GM12878 (cell line): ENCODE results near the gene MAST4. TPM values are rescaled to one million over a fixed set of nuclear protein-coding genes. Genes with fewer than 3 reads are reported as not detected.

Experiments
- ATAC-seq: fragments of 200-7000 bp; cut with Tn5 transposase; 3 replicates; pipeline ENCODE4 v1.9.1; 2020; ENCODE audit warnings: mild to moderate bottlenecking, moderate library complexity
- BruUV-seq: library from RNA; stranded (reverse); fragments of 400-500 nt; replicated peaks from 2 replicates; lab custom pipeline; 2021; lab: Mats Ljungman, UMichigan
- CTCF ChIA-PET: fragments of 300-600 bp; sonication (Branson Sonifier 250); formaldehyde crosslinking; extraction: SDS; loops from one replicate; lab custom pipeline; 2021; ENCODE audit warnings: inconsistent platforms; lab: Yijun Ruan, JAX
- POLR2A ChIA-PET: fragments of 350-600 bp; formaldehyde crosslinking; extraction: SDS; loops from one replicate; lab custom pipeline; 2021; ENCODE audit warnings: inconsistent platforms; lab: Charles Lee
- RAD21 ChIA-PET: fragments of 300-600 bp; sonication (Branson Sonifier 250); formaldehyde crosslinking; loops from one replicate; lab custom pipeline; 2023; ENCODE audit warnings: antibody characterized with exemption; ENCODE audit not compliant: unreplicated experiment; lab: Charles Lee
- SMC1A ChIA-PET: fragments of 300-600 bp; sonication (Branson Sonifier 250); formaldehyde crosslinking; loops from one replicate; lab custom pipeline; 2023; ENCODE audit not compliant: unreplicated experiment, uncharacterized antibody; lab: Charles Lee
- DNase-seq: peaks from one replicate; pipeline ENCODE4 v3.0.0-alpha.2; 2011; ENCODE audit warnings: low read depth, low spot score
- FAIRE-seq: peaks from 3 replicates; lab custom pipeline; 2011; peaks lifted over from hg19 to GRCh38; lab: Jason Lieb, UNC
- H2AFZ ChIP-seq: 2 replicates; pipeline ENCODE4 v1.6.0; 2011; ENCODE audit warnings: low read depth, low read length, control low read depth; ENCODE audit not compliant: control insufficient read depth
- H3K27ac ChIP-seq: 2 replicates; pipeline ENCODE4 v1.5.1; 2011; ENCODE audit warnings: control low read depth; ENCODE audit not compliant: control insufficient read depth, insufficient read depth
- H3K27me3 ChIP-seq, 2 experiments: replicated peaks in 1 of 2; 2 replicates each; pipeline versions ENCODE4 v1.6.0 to v1.6.1; 2011; ENCODE audit warnings: low read length in 1 of 2; ENCODE audit not compliant: control insufficient read depth in 2 of 2, insufficient read depth in 2 of 2
- H3K36me3 ChIP-seq, 2 experiments: 2 replicates each; pipeline ENCODE4 v1.5.1; 2011; ENCODE audit warnings: low read length in 1 of 2; ENCODE audit not compliant: control insufficient read depth in 2 of 2, insufficient read depth in 2 of 2
- H3K4me1 ChIP-seq: 2 replicates; pipeline ENCODE4 v1.6.1; 2011; ENCODE audit warnings: mild to moderate bottlenecking, low read length, moderate library complexity, mixed read lengths; ENCODE audit not compliant: control insufficient read depth, insufficient read depth
- H3K4me2 ChIP-seq: 2 replicates; pipeline ENCODE4 v1.6.0; 2011; ENCODE audit warnings: control low read depth; ENCODE audit not compliant: control insufficient read depth, insufficient read depth
- H3K4me3 ChIP-seq: fragments of 200-600 bp; sonication (generic); 2 replicates; pipeline ENCODE4 v1.5.1; 2016
- H3K79me2 ChIP-seq: 2 replicates; pipeline ENCODE4 v1.6.0; 2011; ENCODE audit warnings: low read length; ENCODE audit not compliant: control insufficient read depth, insufficient read depth
- H3K9ac ChIP-seq: 2 replicates; pipeline ENCODE4 v1.8.0; 2011; ENCODE audit warnings: low read length, control low read depth, mixed read lengths; ENCODE audit not compliant: control insufficient read depth, insufficient read depth
- H3K9me3 ChIP-seq: replicated peaks from 3 replicates; pipeline ENCODE4 v1.5.1; 2011; ENCODE audit warnings: mild to moderate bottlenecking, low read length; ENCODE audit not compliant: control insufficient read depth, insufficient read depth
- H4K20me1 ChIP-seq: 2 replicates; pipeline ENCODE4 v1.6.0; 2011; ENCODE audit not compliant: control insufficient read depth, insufficient read depth
- HDAC6 ChIP-seq: fragments of 200-600 bp; sonication (generic); IDR thresholded peaks from one replicate; pipeline ENCODE4 v1.8.0; 2017; ENCODE audit warnings: antibody characterized with exemption; ENCODE audit not compliant: unreplicated experiment
- JUND ChIP-seq: IDR thresholded peaks from 2 replicates; pipeline ENCODE4 v1.6.1; 2012; ENCODE audit warnings: low read depth, mild to moderate bottlenecking, low read length, improper control_type of control experiment, moderate library complexity
- MTA3 ChIP-seq: IDR thresholded peaks from 2 replicates; pipeline ENCODE4 v1.6.1; 2012; ENCODE audit warnings: low read length, inconsistent platforms, borderline replicate concordance
- SIX5 ChIP-seq: IDR thresholded peaks from 2 replicates; pipeline ENCODE4 v1.6.1; 2011; ENCODE audit warnings: mild to moderate bottlenecking, low read depth, low read length, moderate library complexity; ENCODE audit not compliant: severe bottlenecking
- SREBF1 ChIP-seq: IDR thresholded peaks from 2 replicates; pipeline ENCODE4 v1.6.1; 2012; ENCODE audit warnings: mild to moderate bottlenecking, low read length
- WRNIP1 ChIP-seq: IDR thresholded peaks from 2 replicates; pipeline ENCODE4 v1.6.1; 2011; ENCODE audit warnings: low read depth, low read length, improper control_type of control experiment, borderline replicate concordance
- WGBS: methylation state at CpG from one replicate; pipeline ENCODE4 v1.1.6; 2016; ENCODE audit warnings: low lambda C conversion rate; ENCODE audit not compliant: insufficient replicate concordance, insufficient coverage; ENCODE audit errors: missing lambda C conversion rate; 5-methylcytosine and 5-hydroxymethylcytosine counted together
- in situ Hi-C: fragments of 300-500 bp; cut with MboI; formaldehyde crosslinking; loops from 9 replicates; pipeline ENCODE4 v1.14.3; 2018; ENCODE audit warnings: mixed read lengths
- intact Hi-C: fragments of 100-400 bp; cut with micrococcal nuclease; formaldehyde crosslinking; loops from one replicate; pipeline ENCODE4 v1.14.2; 2022; ENCODE audit not compliant: unreplicated experiment
- polyA plus RNA-seq, 11 experiments: library from polyadenylated mRNA; depleted of rRNA in 4 of 11; unstranded in 6 of 11; stranded (reverse) in 5 of 11; fragments of >200 nt; fragmentation: Nextera tagmentation in 4 of 11; fragmentation: Illumina TruSeq in 1 of 11; extraction: Ambion mirVana in 4 of 11; extraction: Trizol in 1 of 11; gene quantifications; 1 replicate in 1 of 11; 2 replicates in 10 of 11; pipeline versions ENCODE4 v1.2.1 to v1.2.3, GENCODE V29; 2011 to 2016; ENCODE audit warnings: inconsistent platforms in 2 of 11, missing spikeins in 2 of 11, low read depth in 1 of 11
- total RNA-seq, 4 experiments: library from RNA; depleted of rRNA in 3 of 4; stranded (reverse); fragments of >200 nt in 3 of 4; fragmentation: Illumina TruSeq in 1 of 4; extraction: Trizol in 1 of 4; gene quantifications; 2 replicates each; pipeline versions ENCODE4 v1.2.1 to v1.2.3, GENCODE V29; 2013 to 2021
- TF ChIP-seq, protein P1 (sequence below): IDR thresholded peaks from 2 replicates; pipeline ENCODE4 v1.6.1; 2012; ENCODE audit warnings: low read length, inconsistent platforms
- TF ChIP-seq, protein P2 (sequence below): IDR thresholded peaks from 2 replicates; pipeline ENCODE4 v1.6.1; 2012; ENCODE audit warnings: improper control_type of control experiment, low read depth, low read length; ENCODE audit not compliant: insufficient replicate concordance
- TF ChIP-seq, protein P3 (sequence below): fragments of 450-650 bp; IDR thresholded peaks from 2 replicates; pipeline ENCODE4 v1.6.1; 2018; ENCODE audit warnings: borderline replicate concordance, mild to moderate bottlenecking; ENCODE audit not compliant: partially characterized antibody

The MAST4 gene
- total and polyA plus RNA-seq, 10 of the 15 experiments (the other 5 are each of a cell fraction or from before 2014, with no cell fraction given), result 0.02 to 1.6 (median 0.29) TPM; not detected in 1

DNA sequence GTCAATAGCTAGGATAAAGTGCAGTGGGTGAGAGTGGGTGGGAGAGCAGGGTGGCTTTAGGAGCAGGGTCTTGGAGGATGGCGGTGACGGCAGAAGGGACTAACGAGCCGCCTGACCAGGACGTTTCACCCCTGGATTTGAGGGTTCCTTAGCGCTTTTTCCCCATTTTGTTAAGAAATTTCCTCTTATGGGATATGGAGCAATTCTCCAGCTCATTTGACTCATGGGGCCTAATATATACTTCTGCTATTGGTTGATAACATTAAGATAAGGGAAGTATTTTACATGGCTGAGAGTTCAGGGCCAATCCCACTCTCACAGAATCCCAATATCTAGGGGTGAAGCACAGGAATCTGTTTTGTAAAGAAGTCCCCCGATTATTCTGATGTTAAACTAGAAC is 582.8 kb downstream of the MAST4 start:
- H3K27me3 ChIP-seq, result no peaks in the 10 kb centered on the region
- no peak for TF ChIP-seq SIX5
- TF ChIP-seq, protein P1, sequence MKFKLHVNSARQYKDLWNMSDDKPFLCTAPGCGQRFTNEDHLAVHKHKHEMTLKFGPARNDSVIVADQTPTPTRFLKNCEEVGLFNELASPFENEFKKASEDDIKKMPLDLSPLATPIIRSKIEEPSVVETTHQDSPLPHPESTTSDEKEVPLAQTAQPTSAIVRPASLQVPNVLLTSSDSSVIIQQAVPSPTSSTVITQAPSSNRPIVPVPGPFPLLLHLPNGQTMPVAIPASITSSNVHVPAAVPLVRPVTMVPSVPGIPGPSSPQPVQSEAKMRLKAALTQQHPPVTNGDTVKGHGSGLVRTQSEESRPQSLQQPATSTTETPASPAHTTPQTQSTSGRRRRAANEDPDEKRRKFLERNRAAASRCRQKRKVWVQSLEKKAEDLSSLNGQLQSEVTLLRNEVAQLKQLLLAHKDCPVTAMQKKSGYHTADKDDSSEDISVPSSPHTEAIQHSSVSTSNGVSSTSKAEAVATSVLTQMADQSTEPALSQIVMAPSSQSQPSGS, result no peak
- no peak for TF ChIP-seq SREBF1
- TF ChIP-seq, protein P2, sequence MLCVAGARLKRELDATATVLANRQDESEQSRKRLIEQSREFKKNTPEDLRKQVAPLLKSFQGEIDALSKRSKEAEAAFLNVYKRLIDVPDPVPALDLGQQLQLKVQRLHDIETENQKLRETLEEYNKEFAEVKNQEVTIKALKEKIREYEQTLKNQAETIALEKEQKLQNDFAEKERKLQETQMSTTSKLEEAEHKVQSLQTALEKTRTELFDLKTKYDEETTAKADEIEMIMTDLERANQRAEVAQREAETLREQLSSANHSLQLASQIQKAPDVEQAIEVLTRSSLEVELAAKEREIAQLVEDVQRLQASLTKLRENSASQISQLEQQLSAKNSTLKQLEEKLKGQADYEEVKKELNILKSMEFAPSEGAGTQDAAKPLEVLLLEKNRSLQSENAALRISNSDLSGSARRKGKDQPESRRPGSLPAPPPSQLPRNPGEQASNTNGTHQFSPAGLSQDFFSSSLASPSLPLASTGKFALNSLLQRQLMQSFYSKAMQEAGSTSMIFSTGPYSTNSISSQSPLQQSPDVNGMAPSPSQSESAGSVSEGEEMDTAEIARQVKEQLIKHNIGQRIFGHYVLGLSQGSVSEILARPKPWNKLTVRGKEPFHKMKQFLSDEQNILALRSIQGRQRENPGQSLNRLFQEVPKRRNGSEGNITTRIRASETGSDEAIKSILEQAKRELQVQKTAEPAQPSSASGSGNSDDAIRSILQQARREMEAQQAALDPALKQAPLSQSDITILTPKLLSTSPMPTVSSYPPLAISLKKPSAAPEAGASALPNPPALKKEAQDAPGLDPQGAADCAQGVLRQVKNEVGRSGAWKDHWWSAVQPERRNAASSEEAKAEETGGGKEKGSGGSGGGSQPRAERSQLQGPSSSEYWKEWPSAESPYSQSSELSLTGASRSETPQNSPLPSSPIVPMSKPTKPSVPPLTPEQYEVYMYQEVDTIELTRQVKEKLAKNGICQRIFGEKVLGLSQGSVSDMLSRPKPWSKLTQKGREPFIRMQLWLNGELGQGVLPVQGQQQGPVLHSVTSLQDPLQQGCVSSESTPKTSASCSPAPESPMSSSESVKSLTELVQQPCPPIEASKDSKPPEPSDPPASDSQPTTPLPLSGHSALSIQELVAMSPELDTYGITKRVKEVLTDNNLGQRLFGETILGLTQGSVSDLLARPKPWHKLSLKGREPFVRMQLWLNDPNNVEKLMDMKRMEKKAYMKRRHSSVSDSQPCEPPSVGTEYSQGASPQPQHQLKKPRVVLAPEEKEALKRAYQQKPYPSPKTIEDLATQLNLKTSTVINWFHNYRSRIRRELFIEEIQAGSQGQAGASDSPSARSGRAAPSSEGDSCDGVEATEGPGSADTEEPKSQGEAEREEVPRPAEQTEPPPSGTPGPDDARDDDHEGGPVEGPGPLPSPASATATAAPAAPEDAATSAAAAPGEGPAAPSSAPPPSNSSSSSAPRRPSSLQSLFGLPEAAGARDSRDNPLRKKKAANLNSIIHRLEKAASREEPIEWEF, result no peak
- no peak for TF ChIP-seq MTA3
- no peak for TF ChIP-seq HDAC6
- no peak for TF ChIP-seq WRNIP1
- TF ChIP-seq, protein P3, sequence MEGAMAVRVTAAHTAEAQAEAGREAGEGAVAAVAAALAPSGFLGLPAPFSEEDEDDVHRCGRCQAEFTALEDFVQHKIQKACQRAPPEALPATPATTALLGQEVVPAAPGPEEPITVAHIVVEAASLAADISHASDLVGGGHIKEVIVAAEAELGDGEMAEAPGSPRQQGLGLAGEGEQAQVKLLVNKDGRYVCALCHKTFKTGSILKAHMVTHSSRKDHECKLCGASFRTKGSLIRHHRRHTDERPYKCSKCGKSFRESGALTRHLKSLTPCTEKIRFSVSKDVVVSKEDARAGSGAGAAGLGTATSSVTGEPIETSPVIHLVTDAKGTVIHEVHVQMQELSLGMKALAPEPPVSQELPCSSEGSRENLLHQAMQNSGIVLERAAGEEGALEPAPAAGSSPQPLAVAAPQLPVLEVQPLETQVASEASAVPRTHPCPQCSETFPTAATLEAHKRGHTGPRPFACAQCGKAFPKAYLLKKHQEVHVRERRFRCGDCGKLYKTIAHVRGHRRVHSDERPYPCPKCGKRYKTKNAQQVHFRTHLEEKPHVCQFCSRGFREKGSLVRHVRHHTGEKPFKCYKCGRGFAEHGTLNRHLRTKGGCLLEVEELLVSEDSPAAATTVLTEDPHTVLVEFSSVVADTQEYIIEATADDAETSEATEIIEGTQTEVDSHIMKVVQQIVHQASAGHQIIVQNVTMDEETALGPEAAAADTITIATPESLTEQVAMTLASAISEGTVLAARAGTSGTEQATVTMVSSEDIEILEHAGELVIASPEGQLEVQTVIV, result no peak
- TF ChIP-seq JUND, result no peak
- TF ChIP-seq, all 136 proteins: peak for 0
- no peak for DNase-seq
- H3K4me2 ChIP-seq, result no peak overlapping the region
- peaks cover 4% of the 10 kb centered on the region for H3K9me3 ChIP-seq
- FAIRE-seq, result no peak
- intact Hi-C loops (no loop called here), in situ Hi-C loops (no loop called here)
- no TSS peak for BruUV-seq
- H3K4me3 ChIP-seq, result no peak overlapping the region
- ChIA-PET CTCF (interaction anchor here (1.1 to 2.6 kb wide), 3 partner anchors 10 to 21 kb away, joined by 3 to 8 read pairs (median 3); no protein-coding TSS in a partner anchor), RAD21 (no interaction called here), POLR2A (no interaction called here), SMC1A (interaction anchor here (1.0 kb wide), 1 partner anchor 18 kb away, joined by 3 read pairs; the partner anchor contains the start of gene CD180)
- no peak overlapping the region for H3K27ac ChIP-seq
- H3K79me2 ChIP-seq, result no peaks in the 10 kb centered on the region
- no peaks in the 10 kb centered on the region for H4K20me1 ChIP-seq
- no peaks in the 10 kb centered on the region for H3K4me1 ChIP-seq
- H3K9ac ChIP-seq, result no peak overlapping the region
- H2AFZ ChIP-seq, result no peak overlapping the region
- H3K36me3 ChIP-seq, result no peaks in the 10 kb centered on the region; a peak in 2 of 4 replicates
- ATAC-seq, result no peak
- WGBS, result 79% methylated on average over 7 of the region's 7 CpGs
